Astrocyte of the spinal cord (primary cell): ENCODE results near the gene NUP50.

ENCODE experiments used
- DNase-seq: peaks from one replicate; pipeline ENCODE4 v3.0.0; 2011; ENCODE audit warnings: low read depth, low spot score
- H3K4me3 ChIP-seq: 2 replicates; pipeline ENCODE4 v1.5.1; 2011; ENCODE audit warnings: low read depth, mild to moderate bottlenecking, low read length, moderate library complexity
- CTCF ChIP-seq: IDR thresholded peaks from 2 replicates; pipeline ENCODE4 v1.5.1; 2012; ENCODE audit warnings: low read depth, mild to moderate bottlenecking, low read length, inconsistent platforms
- in situ Hi-C: cut with HindIII; loops from 2 replicates; pipeline ENCODE4 v1.10.0; 2017; ENCODE audit warnings: low sequenced_read_pairs

The NUP50 gene

GRCh38 chr22:45142376-45142775, 21.3 kb upstream of the NUP50 start:
- in situ Hi-C loops: no loop called here
- TF ChIP-seq CTCF: no peak
- DNase-seq: no peak
- no peak overlapping the region for H3K4me3 ChIP-seq

- H3K4me3 ChIP-seq: no peak overlapping the region
- in situ Hi-C loops: no loop called here
- DNase-seq: no peak
- TF ChIP-seq CTCF: no peak
These were observed 18.8 kb upstream of the NUP50 start for GRCh38 chr22:45144916-45145315.

- no peak for DNase-seq
- in situ Hi-C loops: no loop called here
- H3K4me3 ChIP-seq: no peak overlapping the region
- no peak for TF ChIP-seq CTCF
These were observed 14.1 kb upstream of the NUP50 start for GRCh38 chr22:45149671-45150070.

- TF ChIP-seq CTCF: no peak
- in situ Hi-C loops: no loop called here
- no peak overlapping the region for H3K4me3 ChIP-seq
- no peak for DNase-seq
These were observed 13.6 kb upstream of the NUP50 start for GRCh38 chr22:45150139-45150538.

- TF ChIP-seq CTCF: no peak
- DNase-seq: no peak
- in situ Hi-C loops: no loop called here
- no peak overlapping the region for H3K4me3 ChIP-seq
These were observed 12.2 kb upstream of the NUP50 start for GRCh38 chr22:45151503-45151902.

GRCh38 chr22:45154383-45154782, 9.3 kb upstream of the NUP50 start:
- no peak for TF ChIP-seq CTCF
- H3K4me3 ChIP-seq: no peak overlapping the region
- in situ Hi-C loops: no loop called here
- DNase-seq: no peak

- in situ Hi-C loops: no loop called here
- H3K4me3 ChIP-seq: no peak overlapping the region
- peak; percentile 16 for DNase-seq
- no peak for TF ChIP-seq CTCF
These were observed 8.5 kb upstream of the NUP50 start for GRCh38 chr22:45155050-45155840.
